GM23248 (cell line): ENCODE results near the gene FKBP10. TPM values are rescaled to one million over a fixed set of nuclear protein-coding genes. Genes with fewer than 3 reads are reported as not detected.

Source experiments
- DNase-seq: peaks from one replicate; pipeline ENCODE4 v3.0.0-alpha.2; 2015
- H2AFZ ChIP-seq: fragments of 200-600 bp; sonication (generic); 2 replicates; pipeline ENCODE4 v1.6.1; 2016; ENCODE audit warnings: antibody characterized with exemption
- H3F3A ChIP-seq: fragments of 200-600 bp; sonication (generic); 2 replicates; pipeline ENCODE4 v1.6.1; 2016; ENCODE audit warnings: mild to moderate bottlenecking, antibody characterized with exemption, mixed run types; ENCODE audit not compliant: insufficient read depth
- H3K27ac ChIP-seq: fragments of 200-600 bp; sonication (generic); 2 replicates; pipeline ENCODE4 v1.5.1; 2016; ENCODE audit warnings: mild to moderate bottlenecking
- H3K27me3 ChIP-seq: fragments of 200-600 bp; sonication (generic); replicated peaks from 2 replicates; pipeline ENCODE4 v1.6.1; 2016; ENCODE audit warnings: mild to moderate bottlenecking; ENCODE audit not compliant: insufficient read depth
- H3K36me3 ChIP-seq: fragments of 200-600 bp; sonication (generic); 2 replicates; pipeline ENCODE4 v1.6.1; 2016; ENCODE audit warnings: low read depth, mild to moderate bottlenecking
- H3K4me1 ChIP-seq: fragments of 200-600 bp; sonication (generic); 2 replicates; pipeline ENCODE4 v1.6.1; 2016; ENCODE audit warnings: mild to moderate bottlenecking; ENCODE audit not compliant: insufficient read depth
- H3K4me2 ChIP-seq: fragments of 200-600 bp; sonication (generic); one replicate; pipeline ENCODE4 v1.6.1; 2016; ENCODE audit warnings: mild to moderate bottlenecking; ENCODE audit not compliant: unreplicated experiment
- H3K4me3 ChIP-seq: fragments of 200-600 bp; sonication (generic); 2 replicates; pipeline ENCODE4 v1.5.1; 2016; ENCODE audit warnings: mild to moderate bottlenecking
- H3K79me2 ChIP-seq: fragments of 200-600 bp; sonication (generic); 2 replicates; pipeline ENCODE4 v1.6.1; 2016; ENCODE audit warnings: mild to moderate bottlenecking; ENCODE audit not compliant: insufficient read depth
- H3K9ac ChIP-seq: fragments of 200-600 bp; sonication (generic); 2 replicates; pipeline ENCODE4 v1.6.1; 2016; ENCODE audit warnings: mild to moderate bottlenecking
- H3K9me2 ChIP-seq: fragments of 200-600 bp; sonication (generic); 2 replicates; pipeline ENCODE4 v1.6.1; 2016; ENCODE audit warnings: mixed run types, mild to moderate bottlenecking, moderate library complexity; ENCODE audit not compliant: insufficient read depth
- H3K9me3 ChIP-seq: fragments of 200-600 bp; sonication (generic); one replicate; pipeline ENCODE4 v1.6.1; 2017; ENCODE audit warnings: low read depth
- H4K20me1 ChIP-seq: fragments of 200-600 bp; sonication (generic); 2 replicates; pipeline ENCODE4 v1.6.0; 2016; ENCODE audit not compliant: insufficient read depth
- EZH2 ChIP-seq: fragments of 200-600 bp; sonication (generic); IDR thresholded peaks from 2 replicates; pipeline ENCODE4 v1.6.1; 2018; ENCODE audit warnings: antibody characterized with exemption, mild to moderate bottlenecking; ENCODE audit not compliant: insufficient read depth, poor library complexity, severe bottlenecking
- EZH2phosphoT487 ChIP-seq: fragments of 200-600 bp; sonication (generic); IDR thresholded peaks from 2 replicates; pipeline ENCODE4 v1.6.1; 2018; ENCODE audit warnings: antibody characterized with exemption, moderate library complexity, mild to moderate bottlenecking, low read depth; ENCODE audit not compliant: insufficient read depth
- WGBS, 2 experiments: methylation state at CpG; one replicate each; pipeline ENCODE4 v1.1.6; 2015 to 2017; ENCODE audit warnings: low lambda C conversion rate in 2 of 2, low coverage in 1 of 2; ENCODE audit errors: missing lambda C conversion rate in 2 of 2; 5-methylcytosine and 5-hydroxymethylcytosine counted together
- in situ Hi-C: fragments of 300-500 bp; cut with MboI; formaldehyde crosslinking; loops from 2 replicates; pipeline ENCODE4 v1.15.0; 2020
- polyA plus RNA-seq: library from polyadenylated mRNA; unstranded; fragments of >200 nt; fragmentation: Nextera tagmentation; extraction: Ambion mirVana; gene quantifications from 2 replicates; pipeline ENCODE4 v1.2.1, GENCODE V29; 2016
- total RNA-seq: library from RNA; depleted of rRNA; stranded (reverse); fragments of >200 nt; shearing (Covaris generic); gene quantifications from 2 replicates; pipeline ENCODE4 v1.2.3, GENCODE V29; 2014

Gene FKBP10
- total and polyA plus RNA-seq, 2 experiments from 2014 or later = 81.5 to 759 TPM

DNA sequence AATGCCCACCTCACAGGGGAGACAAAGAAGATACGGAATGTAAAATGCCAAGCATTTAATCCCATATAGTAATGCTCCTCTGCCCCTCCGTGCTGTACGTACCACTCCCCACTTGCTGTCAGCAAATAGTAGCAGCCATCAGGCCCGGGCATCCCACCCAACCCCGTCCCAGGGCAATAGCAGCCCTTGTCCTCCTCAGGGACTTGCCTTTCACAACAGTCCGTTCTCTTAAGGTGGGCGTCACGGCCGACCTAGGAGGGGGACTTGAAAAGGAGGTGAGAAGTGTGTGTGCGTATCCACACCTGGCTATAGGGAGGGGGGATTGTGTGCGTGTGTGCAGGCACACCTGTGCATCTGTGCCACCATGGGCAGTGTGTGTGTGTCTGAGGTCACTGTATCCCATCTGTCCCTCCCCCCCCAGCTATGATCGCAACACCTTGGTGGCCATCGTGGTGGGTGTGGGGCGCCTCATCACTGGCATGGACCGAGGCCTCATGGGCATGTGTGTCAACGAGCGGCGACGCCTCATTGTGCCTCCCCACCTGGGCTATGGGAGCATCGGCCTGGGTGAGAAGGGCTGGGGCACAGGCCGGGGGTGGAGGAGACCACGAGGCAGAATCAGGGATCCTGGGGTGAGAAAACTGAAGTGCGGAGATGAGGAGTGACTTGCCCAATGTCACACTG is 4.0 kb downstream of the FKBP10 start:
- Histone ChIP-seq H4K20me1 (peaks cover 9% of the 10 kb centered on the region; the same call in 1 of the 2 replicates), H3K36me3 (peaks cover 13% of the 10 kb centered on the region; the same call in 1 of the 2 replicates)
- in situ Hi-C loops = no loop called here

GRCh38 chr17:41818024-41818423 is 5.2 kb downstream of the FKBP10 start:
- no peak for DNase-seq
- no peak for TF ChIP-seq EZH2phosphoT487
- TF ChIP-seq EZH2 = no peak

More for the DNA sequence above, 4.0 kb downstream of the FKBP10 start:
- Histone ChIP-seq H3K9ac (no peak overlapping the region), H3K9me3 (no peaks in the 10 kb centered on the region), H2AFZ (no peak overlapping the region), H3K27ac (no peak overlapping the region), H3K9me2 (no peaks in the 10 kb centered on the region), H3K4me3 (no peak overlapping the region), H3K4me2 (no peak overlapping the region), H3K79me2 (peaks cover 61% of the 10 kb centered on the region), H3K27me3 (no peaks in the 10 kb centered on the region), H3K4me1 (peaks cover 15% of the 10 kb centered on the region), H3F3A (0 out of 2 replicates have a peak, but pooled peaks cover 9% of the 10 kb centered on the region)
- no peak for TF ChIP-seq EZH2phosphoT487
- no peak for TF ChIP-seq EZH2
- WGBS, 2 experiments = 92 to 96% methylated on average over 23 of the region's 23 CpGs
- DNase-seq = no peak

GRCh38 chr17:41821776-41822175 is 9.0 kb downstream of the FKBP10 start:
- no peak overlapping the region for H3K4me3 ChIP-seq
- no peaks in the 10 kb centered on the region for H3K9me2 ChIP-seq
- no peaks in the 10 kb centered on the region for H3K27me3 ChIP-seq
- H3K4me1 ChIP-seq = no peaks in the 10 kb centered on the region
- H3K27ac ChIP-seq = no peak overlapping the region
- H3K36me3 ChIP-seq = peaks cover 13% of the 10 kb centered on the region; the same call in 1 of the 2 replicates
- TF ChIP-seq EZH2 (no peak), EZH2phosphoT487 (no peak)
- H3F3A ChIP-seq = peaks cover 23% of the 10 kb centered on the region
- no peaks in the 10 kb centered on the region for H3K9me3 ChIP-seq
- no peak for DNase-seq
- in situ Hi-C loops = no loop called here
- peaks cover 19% of the 10 kb centered on the region for H3K79me2 ChIP-seq
- H3K9ac ChIP-seq = no peak overlapping the region
- 91 to 100% methylated on average over 5 to 14 of the region's 14 CpGs for WGBS, 2 experiments
- H3K4me2 ChIP-seq = no peak overlapping the region
- H2AFZ ChIP-seq = no peak overlapping the region
- peaks cover 3% of the 10 kb centered on the region; the same call in 1 of the 2 replicates for H4K20me1 ChIP-seq

More at GRCh38 chr17:41818024-41818423, 5.2 kb downstream of the FKBP10 start:
- Histone ChIP-seq H3K9me2 (no peaks in the 10 kb centered on the region), H4K20me1 (peaks cover 9% of the 10 kb centered on the region; the same call in 1 of the 2 replicates), H3K4me2 (no peak overlapping the region), H3K9me3 (no peaks in the 10 kb centered on the region), H3K27ac (no peak overlapping the region), H3K9ac (no peak overlapping the region), H3K4me3 (no peak overlapping the region), H3K27me3 (no peaks in the 10 kb centered on the region), H3F3A (peaks cover 17% of the 10 kb centered on the region; the same call in 1 of the 2 replicates), H3K79me2 (peaks cover 56% of the 10 kb centered on the region), H3K36me3 (peaks cover 13% of the 10 kb centered on the region; the same call in 1 of the 2 replicates), H3K4me1 (peaks cover 15% of the 10 kb centered on the region), H2AFZ (no peak overlapping the region)
- WGBS, 2 experiments = 93 to 94% methylated on average over 15 to 20 of the region's 20 CpGs
- in situ Hi-C loops = no loop called here

DNA sequence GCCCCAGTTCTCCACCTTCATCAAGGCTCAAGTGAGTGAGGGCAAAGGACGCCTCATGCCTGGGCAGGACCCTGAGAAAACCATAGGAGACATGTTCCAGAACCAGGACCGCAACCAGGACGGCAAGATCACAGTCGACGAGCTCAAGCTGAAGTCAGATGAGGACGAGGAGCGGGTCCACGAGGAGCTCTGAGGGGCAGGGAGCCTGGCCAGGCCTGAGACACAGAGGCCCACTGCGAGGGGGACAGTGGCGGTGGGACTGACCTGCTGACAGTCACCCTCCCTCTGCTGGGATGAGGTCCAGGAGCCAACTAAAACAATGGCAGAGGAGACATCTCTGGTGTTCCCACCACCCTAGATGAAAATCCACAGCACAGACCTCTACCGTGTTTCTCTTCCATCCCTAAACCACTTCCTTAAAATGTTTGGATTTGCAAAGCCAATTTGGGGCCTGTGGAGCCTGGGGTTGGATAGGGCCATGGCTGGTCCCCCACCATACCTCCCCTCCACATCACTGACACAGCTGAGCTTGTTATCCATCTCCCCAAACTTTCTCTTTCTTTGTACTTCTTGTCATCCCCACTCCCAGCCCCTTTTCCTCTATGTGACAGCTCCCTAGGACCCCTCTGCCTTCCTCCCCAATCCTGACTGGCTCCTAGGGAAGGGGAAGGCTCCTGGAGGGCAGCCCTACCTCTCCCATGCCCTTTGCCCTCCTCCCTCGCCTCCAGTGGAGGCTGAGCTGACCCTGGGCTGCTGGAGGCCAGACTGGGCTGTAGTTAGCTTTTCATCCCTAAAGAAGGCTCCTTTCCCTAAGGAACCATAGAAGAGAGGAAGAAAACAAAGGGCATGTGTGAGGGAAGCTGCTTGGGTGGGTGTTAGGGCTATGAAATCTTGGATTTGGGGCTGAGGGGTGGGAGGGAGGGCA is 9.7 kb downstream of the FKBP10 start:
- Histone ChIP-seq H3K9ac (no peak overlapping the region), H3K27me3 (no peaks in the 10 kb centered on the region), H2AFZ (no peak overlapping the region), H3K79me2 (peaks cover 12% of the 10 kb centered on the region), H3K9me2 (no peaks in the 10 kb centered on the region), H3K4me1 (no peaks in the 10 kb centered on the region), H3K9me3 (no peaks in the 10 kb centered on the region), H4K20me1 (no peaks in the 10 kb centered on the region), H3K36me3 (peaks cover 9% of the 10 kb centered on the region; the same call in 1 of the 2 replicates), H3K4me3 (no peak overlapping the region), H3K27ac (no peak overlapping the region), H3K4me2 (no peak overlapping the region), H3F3A (peaks cover 23% of the 10 kb centered on the region)
- DNase-seq = no peak
- in situ Hi-C loops = no loop called here
- 90 to 93% methylated on average over 12 of the region's 12 CpGs for WGBS, 2 experiments
- TF ChIP-seq EZH2 = no peak
- no peak for TF ChIP-seq EZH2phosphoT487
